A549 (cell line): ENCODE results near the gene CAPN9.
A peak's percentile ranks its signal among the peaks of the same experiment; 100 is the strongest.

ENCODE experiments used
- CBX8 ChIP-seq: fragments of 200-600 bp; sonication (generic); IDR thresholded peaks from 2 replicates; pipeline ENCODE4 v1.6.1; 2016
- CEBPB ChIP-seq, 2 experiments: fragments of >200 bp in 1 of 2; sonication (Bioruptor Twin) in 1 of 2; formaldehyde crosslinking in 1 of 2; IDR thresholded peaks; 2 replicates each; pipeline ENCODE4 v1.6.1; 2012 to 2016
- CHD2 ChIP-seq: fragments of 150-350 bp; IDR thresholded peaks from 2 replicates; pipeline ENCODE4 v1.6.1; 2014; ENCODE audit warnings: low read length; ENCODE audit not compliant: partially characterized antibody
- EP300 ChIP-seq, 2 experiments: fragments of >200 bp; sonication (Bioruptor Twin); formaldehyde crosslinking; IDR thresholded peaks; 2 replicates in 1 of 2; 3 replicates in 1 of 2; pipeline ENCODE4 v1.6.1; 2016 to 2017
- HOXB5 ChIP-seq: fragments of 250-450 bp; sonication (Bioruptor Pico); IDR thresholded peaks from 2 replicates; pipeline ENCODE4 v1.5.0; 2020; ENCODE audit warnings: mild to moderate bottlenecking, moderate library complexity
- MAFK ChIP-seq: fragments of 450-650 bp; IDR thresholded peaks from 2 replicates; pipeline ENCODE4 v1.6.1; 2014; ENCODE audit not compliant: partially characterized antibody
- POLR2A ChIP-seq: IDR thresholded peaks from 2 replicates; pipeline ENCODE4 v1.6.1; 2012; ENCODE audit warnings: mild to moderate bottlenecking, low read length
- RAD21 ChIP-seq, 2 experiments: fragments of >200 bp in 1 of 2; sonication (Bioruptor Twin) in 1 of 2; formaldehyde crosslinking in 1 of 2; IDR thresholded peaks in 1 of 2; conservative IDR thresholded peaks in 1 of 2; 2 replicates in 1 of 2; 3 replicates in 1 of 2; pipeline ENCODE4 v1.6.1; 2012 to 2018; ENCODE audit warnings: inconsistent platforms in 1 of 2
- TF ChIP-seq, protein P1 (sequence below): fragments of 200-600 bp; sonication (generic); IDR thresholded peaks from 2 replicates; pipeline ENCODE4 v1.6.1; 2016; ENCODE audit warnings: antibody characterized with exemption, mild to moderate bottlenecking, moderate library complexity
- TF ChIP-seq, protein P2 (sequence below): fragments of >200 bp; sonication (Bioruptor Twin); formaldehyde crosslinking; IDR thresholded peaks from 3 replicates; pipeline ENCODE4 v1.5.1; 2016
- TF ChIP-seq, protein P3 (sequence below): IDR thresholded peaks from 2 replicates; pipeline ENCODE4 v1.6.1; 2012

DNA sequence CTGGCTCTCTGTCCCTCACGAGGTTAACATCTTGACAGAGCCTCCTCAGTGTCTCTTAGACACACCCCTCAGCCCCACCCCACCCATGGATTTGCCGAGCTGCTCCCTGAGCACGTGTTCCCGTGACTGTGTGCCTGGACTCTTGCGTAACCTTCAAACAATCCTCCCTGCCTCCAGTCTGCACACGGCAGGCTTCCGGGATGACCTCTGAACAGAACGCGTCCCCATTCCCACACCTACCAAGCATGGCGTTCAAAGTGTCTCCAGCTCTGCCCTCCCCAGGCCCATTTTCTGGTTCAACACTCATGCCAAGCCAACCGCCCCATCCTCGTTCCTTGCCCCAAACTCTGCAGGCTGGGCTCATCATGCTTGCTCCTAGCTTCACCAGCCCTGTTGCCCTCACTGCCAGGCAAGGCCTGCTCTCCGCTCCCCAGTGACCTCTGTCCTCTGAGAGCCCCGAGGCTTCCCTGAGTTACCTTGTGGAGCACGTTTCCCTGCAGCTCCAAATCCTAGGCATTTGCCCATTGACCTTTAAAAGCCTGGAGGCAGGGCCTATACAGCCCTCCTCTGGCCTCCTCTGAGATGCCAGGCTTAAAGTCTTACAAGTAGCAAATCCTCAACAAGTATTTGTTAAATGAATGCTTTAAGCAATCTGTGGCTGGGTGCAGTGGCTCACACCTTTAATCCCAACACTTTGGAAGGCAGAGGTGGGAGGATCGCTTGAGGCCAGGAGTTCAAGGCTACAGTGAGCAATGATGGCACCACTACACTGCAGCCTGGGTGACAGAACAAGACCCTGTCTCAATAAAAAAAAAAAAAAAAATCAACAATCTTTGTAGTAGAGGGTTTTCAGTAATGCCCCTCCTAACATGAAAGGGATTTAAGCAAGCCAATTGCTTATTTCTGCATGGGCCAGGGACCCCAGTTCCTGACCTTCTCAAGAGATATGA, 38.3 kb upstream of the CAPN9 start:
- no peak for TF ChIP-seq MAFK
- TF ChIP-seq, protein P1, sequence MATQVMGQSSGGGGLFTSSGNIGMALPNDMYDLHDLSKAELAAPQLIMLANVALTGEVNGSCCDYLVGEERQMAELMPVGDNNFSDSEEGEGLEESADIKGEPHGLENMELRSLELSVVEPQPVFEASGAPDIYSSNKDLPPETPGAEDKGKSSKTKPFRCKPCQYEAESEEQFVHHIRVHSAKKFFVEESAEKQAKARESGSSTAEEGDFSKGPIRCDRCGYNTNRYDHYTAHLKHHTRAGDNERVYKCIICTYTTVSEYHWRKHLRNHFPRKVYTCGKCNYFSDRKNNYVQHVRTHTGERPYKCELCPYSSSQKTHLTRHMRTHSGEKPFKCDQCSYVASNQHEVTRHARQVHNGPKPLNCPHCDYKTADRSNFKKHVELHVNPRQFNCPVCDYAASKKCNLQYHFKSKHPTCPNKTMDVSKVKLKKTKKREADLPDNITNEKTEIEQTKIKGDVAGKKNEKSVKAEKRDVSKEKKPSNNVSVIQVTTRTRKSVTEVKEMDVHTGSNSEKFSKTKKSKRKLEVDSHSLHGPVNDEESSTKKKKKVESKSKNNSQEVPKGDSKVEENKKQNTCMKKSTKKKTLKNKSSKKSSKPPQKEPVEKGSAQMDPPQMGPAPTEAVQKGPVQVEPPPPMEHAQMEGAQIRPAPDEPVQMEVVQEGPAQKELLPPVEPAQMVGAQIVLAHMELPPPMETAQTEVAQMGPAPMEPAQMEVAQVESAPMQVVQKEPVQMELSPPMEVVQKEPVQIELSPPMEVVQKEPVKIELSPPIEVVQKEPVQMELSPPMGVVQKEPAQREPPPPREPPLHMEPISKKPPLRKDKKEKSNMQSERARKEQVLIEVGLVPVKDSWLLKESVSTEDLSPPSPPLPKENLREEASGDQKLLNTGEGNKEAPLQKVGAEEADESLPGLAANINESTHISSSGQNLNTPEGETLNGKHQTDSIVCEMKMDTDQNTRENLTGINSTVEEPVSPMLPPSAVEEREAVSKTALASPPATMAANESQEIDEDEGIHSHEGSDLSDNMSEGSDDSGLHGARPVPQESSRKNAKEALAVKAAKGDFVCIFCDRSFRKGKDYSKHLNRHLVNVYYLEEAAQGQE = no peak
- no peak for TF ChIP-seq RAD21 (conservative IDR thresholded peaks at IDR 0.05 in 1 of 2, IDR thresholded peaks at IDR 0.05 in 1 of 2)
- TF ChIP-seq, protein P2, sequence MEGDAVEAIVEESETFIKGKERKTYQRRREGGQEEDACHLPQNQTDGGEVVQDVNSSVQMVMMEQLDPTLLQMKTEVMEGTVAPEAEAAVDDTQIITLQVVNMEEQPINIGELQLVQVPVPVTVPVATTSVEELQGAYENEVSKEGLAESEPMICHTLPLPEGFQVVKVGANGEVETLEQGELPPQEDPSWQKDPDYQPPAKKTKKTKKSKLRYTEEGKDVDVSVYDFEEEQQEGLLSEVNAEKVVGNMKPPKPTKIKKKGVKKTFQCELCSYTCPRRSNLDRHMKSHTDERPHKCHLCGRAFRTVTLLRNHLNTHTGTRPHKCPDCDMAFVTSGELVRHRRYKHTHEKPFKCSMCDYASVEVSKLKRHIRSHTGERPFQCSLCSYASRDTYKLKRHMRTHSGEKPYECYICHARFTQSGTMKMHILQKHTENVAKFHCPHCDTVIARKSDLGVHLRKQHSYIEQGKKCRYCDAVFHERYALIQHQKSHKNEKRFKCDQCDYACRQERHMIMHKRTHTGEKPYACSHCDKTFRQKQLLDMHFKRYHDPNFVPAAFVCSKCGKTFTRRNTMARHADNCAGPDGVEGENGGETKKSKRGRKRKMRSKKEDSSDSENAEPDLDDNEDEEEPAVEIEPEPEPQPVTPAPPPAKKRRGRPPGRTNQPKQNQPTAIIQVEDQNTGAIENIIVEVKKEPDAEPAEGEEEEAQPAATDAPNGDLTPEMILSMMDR = no peak
- no peak for TF ChIP-seq EP300 (IDR thresholded peaks at IDR 0.05)
- TF ChIP-seq, protein P3, sequence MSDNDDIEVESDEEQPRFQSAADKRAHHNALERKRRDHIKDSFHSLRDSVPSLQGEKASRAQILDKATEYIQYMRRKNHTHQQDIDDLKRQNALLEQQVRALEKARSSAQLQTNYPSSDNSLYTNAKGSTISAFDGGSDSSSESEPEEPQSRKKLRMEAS = no peak
- TF ChIP-seq POLR2A = no peak
- TF ChIP-seq CEBPB (IDR thresholded peaks at IDR 0.05) = peak; percentile 66 to 74
- no peak for TF ChIP-seq HOXB5
- TF ChIP-seq CHD2 = no peak
- no peak for TF ChIP-seq CBX8
